Loucy (cell line): ENCODE measurements around the gene GID8.

Source experiments
- H2AFZ ChIP-seq: fragments of 200-600 bp; sonication (generic); 2 replicates; pipeline ENCODE4 v1.6.0; 2016; ENCODE audit warnings: antibody characterized with exemption, mild to moderate bottlenecking, low read length, moderate library complexity
- H3F3A ChIP-seq: fragments of 200-600 bp; 2 replicates; pipeline ENCODE4 v1.6.0; 2016; ENCODE audit warnings: antibody characterized with exemption, low read depth, mild to moderate bottlenecking
- H3K27me3 ChIP-seq: fragments of 200-600 bp; sonication (generic); 2 replicates; pipeline ENCODE4 v1.6.1; 2014; ENCODE audit warnings: low read length, mild to moderate bottlenecking; ENCODE audit not compliant: insufficient read depth, poor library complexity, severe bottlenecking
- H3K36me3 ChIP-seq: fragments of 200-600 bp; sonication (generic); 2 replicates; pipeline ENCODE4 v1.6.1; 2016; ENCODE audit warnings: low read length; ENCODE audit not compliant: insufficient read depth
- H3K4me1 ChIP-seq: fragments of 200-600 bp; sonication (generic); 2 replicates; pipeline ENCODE4 v1.5.1; 2014; ENCODE audit warnings: low read length, mild to moderate bottlenecking; ENCODE audit not compliant: insufficient read depth, poor library complexity, severe bottlenecking
- H3K4me2 ChIP-seq: fragments of 200-600 bp; sonication (generic); 2 replicates; pipeline ENCODE4 v1.6.0; 2014; ENCODE audit warnings: antibody characterized with exemption, low read length, low read depth, mild to moderate bottlenecking; ENCODE audit not compliant: poor library complexity, severe bottlenecking
- H3K4me3 ChIP-seq: fragments of 200-600 bp; sonication (generic); 2 replicates; pipeline ENCODE4 v1.5.1; 2014; ENCODE audit warnings: low read length, mild to moderate bottlenecking, mixed read lengths; ENCODE audit not compliant: poor library complexity, severe bottlenecking
- H3K79me2 ChIP-seq: fragments of 200-600 bp; sonication (generic); 2 replicates; pipeline ENCODE4 v1.6.1; 2014; ENCODE audit warnings: low read length; ENCODE audit not compliant: insufficient read depth
- H3K9ac ChIP-seq: fragments of 200-600 bp; sonication (generic); 2 replicates; pipeline ENCODE4 v1.6.0; 2014; ENCODE audit warnings: mild to moderate bottlenecking, low read depth, low read length, moderate library complexity; ENCODE audit not compliant: poor library complexity, severe bottlenecking
- H3K9me2 ChIP-seq: fragments of 200-600 bp; sonication (generic); replicated peaks from 2 replicates; pipeline ENCODE4 v1.6.1; 2016; ENCODE audit warnings: low read depth, low read length, mixed read lengths
- H3K9me3 ChIP-seq: fragments of 200-600 bp; sonication (generic); 2 replicates; pipeline ENCODE4 v1.6.1; 2014; ENCODE audit warnings: mild to moderate bottlenecking, antibody characterized with exemption, low read length, low read depth; ENCODE audit not compliant: insufficient read depth
- H4K20me1 ChIP-seq: fragments of 200-600 bp; sonication (generic); 2 replicates; pipeline ENCODE4 v1.6.0; 2014; ENCODE audit warnings: antibody characterized with exemption, low read length, mild to moderate bottlenecking; ENCODE audit not compliant: insufficient read depth, poor library complexity, severe bottlenecking
- EZH2phosphoT487 ChIP-seq: fragments of 200-600 bp; IDR thresholded peaks from 2 replicates; pipeline ENCODE4 v1.6.1; 2018; ENCODE audit warnings: antibody characterized with exemption, mild to moderate bottlenecking, moderate library complexity, borderline replicate concordance
- TF ChIP-seq, protein P1 (sequence below): fragments of 200-600 bp; sonication (generic); conservative IDR thresholded peaks from 2 replicates; pipeline ENCODE4 v1.5.1; 2014; ENCODE audit warnings: mild to moderate bottlenecking, antibody characterized with exemption, low read length

GID8 gene

DNA sequence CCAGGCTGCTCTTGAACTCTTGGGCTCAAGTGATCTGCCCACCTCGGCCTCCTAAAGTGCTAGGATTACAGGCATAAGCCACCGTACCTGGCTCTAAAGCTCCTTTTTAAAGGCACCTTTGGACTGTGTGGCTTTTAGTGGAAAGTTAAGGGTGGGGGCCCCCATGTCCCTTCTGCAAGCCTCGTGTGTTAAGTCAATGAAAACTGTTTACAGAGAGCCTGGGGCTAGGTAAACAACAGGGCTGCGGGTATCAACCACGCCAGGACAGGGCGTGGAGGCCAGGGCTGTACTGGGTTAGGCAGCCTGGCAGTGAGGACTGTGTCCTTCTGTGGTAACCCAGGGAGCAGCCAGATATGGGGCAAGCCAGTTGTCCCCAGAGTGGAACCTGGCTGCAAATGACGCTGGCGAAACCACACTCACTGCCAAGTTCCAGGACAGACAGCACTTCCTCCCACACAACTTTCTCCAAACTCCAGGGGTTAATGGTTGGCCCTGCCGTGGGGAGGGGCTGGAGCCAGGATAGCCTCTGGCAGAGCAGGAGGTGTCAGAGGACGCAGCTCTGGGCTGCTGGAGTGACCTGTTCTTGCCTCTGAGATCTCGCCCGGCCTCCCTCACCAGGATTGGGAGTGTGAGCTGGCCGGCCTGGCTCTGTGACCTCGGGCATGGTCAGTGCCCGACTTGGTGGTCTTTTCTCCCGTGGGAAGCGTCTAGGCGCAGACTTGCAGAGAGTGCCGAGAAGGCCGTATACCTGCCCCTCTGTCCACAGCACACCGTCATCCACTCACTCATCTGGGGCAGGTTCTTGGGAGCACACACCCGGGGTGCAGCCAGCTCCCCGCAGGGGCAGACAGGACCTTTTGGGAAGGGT is 17.8 kb downstream of the GID8 start:
- Histone ChIP-seq H3K9me3 (no peaks in the 10 kb centered on the region), H3K9ac (peak overlapping the region; percentile 91), H3K36me3 (no peaks in the 10 kb centered on the region), H3K79me2 (peaks cover 58% of the 10 kb centered on the region), H3K4me2 (peak overlapping the region; percentile 96), H3F3A (peaks cover 14% of the 10 kb centered on the region), H4K20me1 (no peaks in the 10 kb centered on the region), H3K9me2 (no peaks in the 10 kb centered on the region), H3K27me3 (no peaks in the 10 kb centered on the region), H3K4me1 (peaks cover 76% of the 10 kb centered on the region), H3K4me3 (no peak overlapping the region), H2AFZ (no peak overlapping the region)
- TF ChIP-seq, protein P1, sequence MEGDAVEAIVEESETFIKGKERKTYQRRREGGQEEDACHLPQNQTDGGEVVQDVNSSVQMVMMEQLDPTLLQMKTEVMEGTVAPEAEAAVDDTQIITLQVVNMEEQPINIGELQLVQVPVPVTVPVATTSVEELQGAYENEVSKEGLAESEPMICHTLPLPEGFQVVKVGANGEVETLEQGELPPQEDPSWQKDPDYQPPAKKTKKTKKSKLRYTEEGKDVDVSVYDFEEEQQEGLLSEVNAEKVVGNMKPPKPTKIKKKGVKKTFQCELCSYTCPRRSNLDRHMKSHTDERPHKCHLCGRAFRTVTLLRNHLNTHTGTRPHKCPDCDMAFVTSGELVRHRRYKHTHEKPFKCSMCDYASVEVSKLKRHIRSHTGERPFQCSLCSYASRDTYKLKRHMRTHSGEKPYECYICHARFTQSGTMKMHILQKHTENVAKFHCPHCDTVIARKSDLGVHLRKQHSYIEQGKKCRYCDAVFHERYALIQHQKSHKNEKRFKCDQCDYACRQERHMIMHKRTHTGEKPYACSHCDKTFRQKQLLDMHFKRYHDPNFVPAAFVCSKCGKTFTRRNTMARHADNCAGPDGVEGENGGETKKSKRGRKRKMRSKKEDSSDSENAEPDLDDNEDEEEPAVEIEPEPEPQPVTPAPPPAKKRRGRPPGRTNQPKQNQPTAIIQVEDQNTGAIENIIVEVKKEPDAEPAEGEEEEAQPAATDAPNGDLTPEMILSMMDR, result no peak
- no peak for TF ChIP-seq EZH2phosphoT487

DNA sequence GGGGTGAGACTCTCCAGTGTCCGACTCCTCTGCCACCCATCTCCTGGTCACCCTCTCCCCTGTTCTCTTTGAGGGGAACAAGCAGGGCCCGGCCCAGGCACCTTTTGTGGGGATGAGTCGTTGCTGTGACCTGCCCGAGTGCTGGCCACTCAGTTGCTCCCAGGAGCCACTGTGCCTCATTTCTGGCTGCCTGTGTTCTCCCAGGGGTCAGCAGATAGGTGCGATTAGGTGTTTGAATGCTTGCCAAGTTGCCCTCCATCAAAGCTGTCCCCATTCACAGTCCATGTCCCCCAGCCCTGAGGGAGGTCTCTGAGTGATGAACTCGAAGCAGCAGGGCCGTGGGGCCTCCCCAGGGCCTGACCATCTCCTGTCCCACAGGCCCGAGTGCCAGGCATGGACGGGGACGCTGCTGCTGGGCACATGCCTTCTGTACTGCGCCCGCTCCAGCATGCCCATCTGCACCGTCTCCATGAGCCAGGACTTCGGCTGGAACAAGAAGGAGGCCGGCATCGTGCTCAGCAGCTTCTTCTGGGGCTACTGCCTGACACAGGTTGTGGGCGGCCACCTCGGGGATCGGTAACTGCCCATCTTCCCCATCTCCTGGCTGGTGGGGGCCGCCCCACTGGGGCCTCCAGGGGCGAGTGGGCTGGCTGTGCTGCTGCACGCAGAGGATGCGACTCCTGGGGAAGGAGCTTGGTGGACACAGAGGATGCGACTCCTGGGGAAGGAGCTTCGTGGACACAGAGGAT is 18.6 kb downstream of the GID8 start:
- Histone ChIP-seq H3K36me3 (no peaks in the 10 kb centered on the region), H3K9me2 (no peaks in the 10 kb centered on the region), H3K27me3 (no peaks in the 10 kb centered on the region), H2AFZ (no peak overlapping the region), H3K9me3 (no peaks in the 10 kb centered on the region), H3K4me2 (no peak overlapping the region), H3K79me2 (peaks cover 54% of the 10 kb centered on the region), H3K9ac (peak overlapping the region; percentile 91), H3F3A (peaks cover 14% of the 10 kb centered on the region), H3K4me1 (peaks cover 75% of the 10 kb centered on the region), H4K20me1 (no peaks in the 10 kb centered on the region), H3K4me3 (no peak overlapping the region)
- TF ChIP-seq, protein P1, result no peak
- TF ChIP-seq EZH2phosphoT487, result no peak

DNA sequence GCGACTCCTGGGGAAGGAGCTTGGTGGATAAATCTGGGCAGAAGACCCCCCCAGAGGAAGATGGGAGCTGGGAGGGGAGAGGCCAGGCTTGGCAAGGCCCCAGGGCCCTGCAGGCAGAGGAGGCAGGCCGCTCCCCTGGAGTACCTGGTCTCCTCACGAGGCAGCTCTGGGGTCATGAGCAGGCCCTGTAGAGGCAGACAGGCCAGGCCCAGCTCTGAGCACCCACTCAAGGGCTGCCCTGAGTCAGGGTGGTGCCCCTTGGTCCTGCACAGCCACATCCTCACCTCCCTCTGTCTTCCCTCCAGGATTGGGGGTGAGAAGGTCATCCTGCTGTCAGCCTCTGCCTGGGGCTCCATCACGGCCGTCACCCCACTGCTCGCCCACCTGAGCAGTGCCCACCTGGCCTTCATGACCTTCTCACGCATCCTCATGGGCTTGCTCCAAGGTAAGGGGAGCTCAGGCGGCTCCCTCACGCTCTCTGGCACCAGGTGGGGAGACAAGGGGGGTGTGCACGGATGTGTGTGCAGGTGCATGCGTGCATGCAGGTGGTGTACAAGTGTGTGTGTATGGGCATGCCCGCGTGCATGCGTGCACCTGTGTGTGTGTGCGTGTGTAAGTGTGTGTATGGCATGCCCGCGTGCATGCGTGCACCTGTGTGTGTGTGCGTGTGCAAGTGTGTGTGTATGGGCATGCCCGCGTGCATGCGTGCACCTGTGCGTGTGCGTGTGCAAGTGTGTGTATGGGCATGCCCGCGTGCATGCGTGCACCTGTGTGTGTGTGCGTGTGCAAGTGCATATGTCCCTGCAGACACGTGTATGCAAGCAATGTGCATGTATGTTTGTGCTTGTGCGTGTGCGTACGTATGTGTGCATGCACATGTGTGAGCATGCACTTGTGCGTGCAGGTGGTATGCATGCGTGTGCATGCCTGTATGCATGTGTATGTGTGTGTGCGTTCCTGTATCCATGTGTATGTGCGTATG is 19.5 kb downstream of the GID8 start:
- H3K9ac ChIP-seq, result no peak overlapping the region
- no peaks in the 10 kb centered on the region for H3K9me3 ChIP-seq
- H3F3A ChIP-seq, result peaks cover 14% of the 10 kb centered on the region
- H4K20me1 ChIP-seq, result no peaks in the 10 kb centered on the region
- peaks cover 69% of the 10 kb centered on the region for H3K4me1 ChIP-seq
- no peak overlapping the region for H2AFZ ChIP-seq
- TF ChIP-seq EZH2phosphoT487, result no peak
- no peaks in the 10 kb centered on the region for H3K9me2 ChIP-seq
- peaks cover 54% of the 10 kb centered on the region for H3K79me2 ChIP-seq
- no peak overlapping the region for H3K4me3 ChIP-seq
- no peaks in the 10 kb centered on the region for H3K36me3 ChIP-seq
- H3K27me3 ChIP-seq, result no peaks in the 10 kb centered on the region
- no peak overlapping the region for H3K4me2 ChIP-seq
